H1 (cell line): Measurements from ENCODE around the gene MRPL27. TPM values are rescaled to one million over a fixed set of nuclear protein-coding genes. Genes with fewer than 3 reads are reported as not detected.

Experiments
- CTCF ChIA-PET: fragments of 300-600 bp; sonication (Branson Sonifier 250); formaldehyde crosslinking; loops from one replicate; lab custom pipeline; 2021; ENCODE audit not compliant: partially characterized antibody; lab: Charles Lee
- POLR2A ChIA-PET: fragments of 300-600 bp; sonication (Branson Sonifier 250); formaldehyde crosslinking; loops from one replicate; lab custom pipeline; 2021; ENCODE audit warnings: inconsistent platforms; ENCODE audit not compliant: partially characterized antibody; lab: Charles Lee
- DNase-seq, 2 experiments: peaks; one replicate each; pipeline versions ENCODE4 v3.0.0 to v3.0.0-alpha.2; 2010 to 2022; ENCODE audit warnings: low spot score in 2 of 2, low read depth in 1 of 2, mixed read lengths in 1 of 2
- FAIRE-seq: peaks from 2 replicates; lab custom pipeline; 2011; peaks lifted over from hg19 to GRCh38; lab: Jason Lieb, UNC
- H2AFZ ChIP-seq: 2 replicates; pipeline ENCODE4 v1.8.1; 2012; ENCODE audit warnings: low read length, inconsistent platforms
- H2AK5ac ChIP-seq: 2 replicates; pipeline ENCODE4 v1.6.1; 2013; ENCODE audit warnings: low read depth, low read length
- H2BK120ac ChIP-seq: replicated peaks from 2 replicates; pipeline ENCODE3; 2013; ENCODE audit warnings: low read depth, low read length, inconsistent platforms
- H2BK12ac ChIP-seq: 2 replicates; pipeline ENCODE4 v1.6.1; 2013; ENCODE audit warnings: low read depth, low read length
- H2BK15ac ChIP-seq: 2 replicates; pipeline ENCODE4 v1.6.1; 2013; ENCODE audit warnings: low read length
- H2BK20ac ChIP-seq: 2 replicates; pipeline ENCODE4 v1.6.1; 2013; ENCODE audit warnings: low read length
- H2BK5ac ChIP-seq: 2 replicates; pipeline ENCODE4 v1.6.1; 2013; ENCODE audit warnings: low read depth, low read length
- H3K14ac ChIP-seq: 2 replicates; pipeline ENCODE4 v1.6.1; 2013; ENCODE audit warnings: inconsistent platforms; ENCODE audit not compliant: insufficient read length
- H3K18ac ChIP-seq: 2 replicates; pipeline ENCODE4 v1.6.1; 2013; ENCODE audit warnings: low read length; ENCODE audit errors: extremely low read depth
- H3K23ac ChIP-seq: 2 replicates; pipeline ENCODE4 v1.6.1; 2013; ENCODE audit warnings: inconsistent platforms; ENCODE audit not compliant: insufficient read length
- H3K23me2 ChIP-seq: 2 replicates; pipeline ENCODE4 v1.6.1; 2013; ENCODE audit warnings: low read depth, low read length
- H3K27ac ChIP-seq: 2 replicates; pipeline ENCODE4 v1.6.1; 2011; ENCODE audit warnings: low read depth, low read length, inconsistent platforms
- H3K27me3 ChIP-seq, 4 experiments: replicated peaks in 1 of 4; 1 replicate in 1 of 4; 2 replicates in 3 of 4; pipeline versions ENCODE4 v1.6.1 to v1.8.1; 2011 to 2013; ENCODE audit warnings: low read length in 3 of 4, mild to moderate bottlenecking in 3 of 4, inconsistent platforms in 2 of 4, mixed read lengths in 2 of 4, moderate library complexity in 1 of 4; ENCODE audit not compliant: control insufficient read depth in 3 of 4, insufficient read depth in 3 of 4; ENCODE audit errors: extremely low read depth in 1 of 4
- H3K36me3 ChIP-seq, 4 experiments: 2 replicates each; pipeline versions ENCODE4 v1.6.1 to v1.8.1; 2011 to 2013; ENCODE audit warnings: mild to moderate bottlenecking in 4 of 4, low read length in 3 of 4, moderate library complexity in 2 of 4, control low read depth in 1 of 4, inconsistent platforms in 1 of 4; ENCODE audit not compliant: insufficient read depth in 4 of 4, control insufficient read depth in 2 of 4
- H3K4ac ChIP-seq: replicated peaks from 2 replicates; pipeline ENCODE3; 2013; ENCODE audit warnings: low read length, low read depth, mixed read lengths, inconsistent platforms; ENCODE audit not compliant: insufficient read length
- H3K4me1 ChIP-seq, 4 experiments: replicated peaks in 1 of 4; 1 replicate in 1 of 4; 2 replicates in 3 of 4; pipeline versions ENCODE4 v1.6.1 to v1.8.1; 2011 to 2013; ENCODE audit warnings: low read length in 3 of 4, inconsistent platforms in 2 of 4, mixed read lengths in 1 of 4; ENCODE audit not compliant: insufficient read depth in 4 of 4, control insufficient read depth in 3 of 4
- H3K4me2 ChIP-seq, 2 experiments: 2 replicates each; pipeline versions ENCODE4 v1.6.1 to v1.8.1; 2011 to 2013; ENCODE audit warnings: low read depth in 2 of 2, low read length in 2 of 2, control low read depth in 1 of 2, inconsistent platforms in 1 of 2, mild to moderate bottlenecking in 1 of 2; ENCODE audit not compliant: insufficient read depth in 1 of 2
- H3K4me3 ChIP-seq, 4 experiments: fragments of 200-600, 300-600 bp in 1 of 4; sonication (generic), shearing (Covaris generic), sonication (Bioruptor Twin) in 1 of 4; 2 replicates each; pipeline versions ENCODE4 v1.5.1 to v1.8.1; 2011 to 2016; ENCODE audit warnings: low read length in 4 of 4, low read depth in 3 of 4, control low read depth in 2 of 4, inconsistent platforms in 2 of 4, mild to moderate bottlenecking in 2 of 4, mixed read lengths in 1 of 4, moderate library complexity in 1 of 4; ENCODE audit not compliant: insufficient read depth in 2 of 4; ENCODE audit errors: extremely low read depth in 1 of 4
- H3K56ac ChIP-seq: replicated peaks from 2 replicates; pipeline ENCODE3; 2013; ENCODE audit warnings: low read depth, mild to moderate bottlenecking, mixed read lengths, low read length, inconsistent platforms; ENCODE audit not compliant: insufficient read length
- H3K79me1 ChIP-seq: 2 replicates; pipeline ENCODE4 v1.6.1; 2013; ENCODE audit warnings: low read depth, low read length, control low read depth
- H3K79me2 ChIP-seq, 2 experiments: 2 replicates each; pipeline versions ENCODE4 v1.6.1 to v1.8.1; 2012 to 2013; ENCODE audit warnings: low read length in 2 of 2, mild to moderate bottlenecking in 2 of 2, inconsistent platforms in 1 of 2; ENCODE audit not compliant: insufficient read depth in 2 of 2, control insufficient read depth in 1 of 2
- H3K9ac ChIP-seq, 4 experiments: replicated peaks in 1 of 4; 1 replicate in 1 of 4; 2 replicates in 3 of 4; pipeline versions ENCODE4 v1.6.1 to v1.8.1; 2011 to 2013; ENCODE audit warnings: low read depth in 3 of 4, low read length in 3 of 4, control low read depth in 2 of 4, mild to moderate bottlenecking in 2 of 4, moderate library complexity in 2 of 4, inconsistent platforms in 1 of 4; ENCODE audit errors: extremely low read depth in 1 of 4
- H3K9me3 ChIP-seq, 2 experiments: 2 replicates each; pipeline versions ENCODE4 v1.6.1 to v1.8.1; 2012 to 2013; ENCODE audit warnings: mild to moderate bottlenecking in 2 of 2, moderate library complexity in 2 of 2, control low read depth in 1 of 2, inconsistent platforms in 1 of 2, low read depth in 1 of 2, low read length in 1 of 2, mixed read lengths in 1 of 2; ENCODE audit not compliant: insufficient read depth in 2 of 2
- H4K20me1 ChIP-seq, 2 experiments: replicated peaks in 1 of 2; 2 replicates each; pipeline versions ENCODE3 to v1.8.1; 2011 to 2013; ENCODE audit warnings: inconsistent platforms in 2 of 2, low read length in 2 of 2, mild to moderate bottlenecking in 1 of 2; ENCODE audit not compliant: insufficient read depth in 2 of 2, control insufficient read depth in 1 of 2
- H4K5ac ChIP-seq: 2 replicates; pipeline ENCODE4 v1.6.1; 2013; ENCODE audit warnings: low read length, low read depth, mixed read lengths, inconsistent platforms; ENCODE audit not compliant: insufficient read length
- H4K8ac ChIP-seq: 2 replicates; pipeline ENCODE4 v1.8.0; 2013; ENCODE audit warnings: mild to moderate bottlenecking, moderate library complexity, low read length, inconsistent platforms; ENCODE audit not compliant: insufficient read depth; ENCODE audit errors: extremely low read depth
- H4K91ac ChIP-seq: replicated peaks from 2 replicates; pipeline ENCODE3; 2013; ENCODE audit warnings: low read length, mixed read lengths, inconsistent platforms; ENCODE audit not compliant: insufficient read length
- EGR1 ChIP-seq: IDR thresholded peaks from 2 replicates; pipeline ENCODE4 v1.6.1; 2011; ENCODE audit warnings: low read depth, low read length, borderline replicate concordance
- HDAC6 ChIP-seq: IDR thresholded peaks from one replicate; pipeline ENCODE4 v1.7.1; 2012; ENCODE audit warnings: low read depth, mild to moderate bottlenecking, inconsistent platforms, low read length, moderate library complexity
- KDM1A ChIP-seq: fragments of 200-600, 300-600 bp; sonication (generic); IDR thresholded peaks from 2 replicates; pipeline ENCODE4 v1.7.1; 2016; ENCODE audit warnings: mild to moderate bottlenecking, low read length, borderline replicate concordance
- NRF1 ChIP-seq: IDR thresholded peaks from 2 replicates; pipeline ENCODE4 v1.6.1; 2011; ENCODE audit warnings: mild to moderate bottlenecking, low read depth, low read length, improper control_type of control experiment
- POLR2AphosphoS5 ChIP-seq: IDR thresholded peaks from 2 replicates; pipeline ENCODE4 v1.6.1; 2011; ENCODE audit warnings: low read depth, low read length
- SIN3A ChIP-seq, 2 experiments: IDR thresholded peaks in 1 of 2; conservative IDR thresholded peaks in 1 of 2; 2 replicates each; pipeline ENCODE4 v1.6.1; 2011 to 2012; ENCODE audit warnings: low read length in 2 of 2, improper control_type of control experiment in 1 of 2, low read depth in 1 of 2, mild to moderate bottlenecking in 1 of 2
- SP2 ChIP-seq: IDR thresholded peaks from 2 replicates; pipeline ENCODE4 v1.6.1; 2012; ENCODE audit warnings: mild to moderate bottlenecking, low read length, inconsistent platforms
- ZNF274 ChIP-seq: IDR thresholded peaks from 2 replicates; pipeline ENCODE4 v1.7.0; 2012; ENCODE audit warnings: low read length, borderline replicate concordance; ENCODE audit errors: extremely low read depth
- WGBS, 2 experiments: shearing (Covaris generic) in 1 of 2; methylation state at CpG; one replicate each; pipeline versions ENCODE4 v1.1.6 to v1.1.7; 2013 to 2015; ENCODE audit warnings: low lambda C conversion rate in 2 of 2, mixed read lengths in 2 of 2, inconsistent platforms in 1 of 2, low coverage in 1 of 2, missing lambda C conversion rate in 1 of 2; ENCODE audit not compliant: insufficient replicate concordance in 2 of 2, insufficient coverage in 1 of 2, insufficient read length in 1 of 2; ENCODE audit errors: extremely low coverage in 1 of 2, missing lambda C conversion rate in 1 of 2; 5-methylcytosine and 5-hydroxymethylcytosine counted together
- polyA plus RNA-seq, 7 experiments: library from polyadenylated mRNA; depleted of rRNA in 3 of 7; stranded (reverse) in 5 of 7; unstranded in 2 of 7; fragments of >200 nt in 5 of 7; fragments of 200-250 nt in 2 of 7; gene quantifications; 1 replicate in 5 of 7; 2 replicates in 1 of 7; 4 replicates in 1 of 7; pipeline versions ENCODE4 v1.2.1 to v1.2.3, GENCODE V29; 2011 to 2013; ENCODE audit warnings: missing spikeins in 2 of 7, mixed read lengths in 2 of 7
- total RNA-seq: library from RNA; stranded (reverse); fragmentation: NEBNext Ultra II Directional; extraction: Animal tissue kit (Norgen Biotek cat#: 25700); gene quantifications from 2 replicates; pipeline ENCODE4 v1.2.1, GENCODE V29; 2021

The MRPL27 gene
- total and polyA plus RNA-seq, 2 of the 8 experiments (the other 6 are each of a cell fraction or from before 2014, with no cell fraction given), result 75.6 to 135 TPM

GRCh38 chr17:50359005-50359699 lies 13.8 kb downstream of the MRPL27 start:
- FAIRE-seq (no peak), DNase-seq (no peak)
- ChIA-PET POLR2A (interaction anchor here (1.0 to 20.2 kb wide), 4 partner anchors 9 to 159 kb away, joined by 3 to 313 read pairs (median 69); partner anchors contain the start of genes EME1, LRRC59, MRPL27 and XYLT2), CTCF (interaction anchor here (0.5 to 1.6 kb wide), 9 partner anchors 12 to 900 kb away, joined by 3 to 6 read pairs (median 3); partner anchors contain the start of gene LRRC59)
- peaks cover 0 to 17% (median 10%) of the 10 kb centered on the region in 4 experiments; a peak in 6 of 7 replicates for H3K4me1 ChIP-seq
- H4K5ac ChIP-seq, result no peak overlapping the region
- H3K4me2 ChIP-seq, result no peak overlapping the region
- TF ChIP-seq EGR1, result no peak
- TF ChIP-seq ZNF274, result no peak
- no peak for TF ChIP-seq NRF1
- TF ChIP-seq KDM1A, result no peak
- TF ChIP-seq SP2, result no peak
- no peak for TF ChIP-seq HDAC6
- no peak for TF ChIP-seq SIN3A (conservative IDR thresholded peaks at IDR 0.05 in 1 of 2, IDR thresholded peaks at IDR 0.05 in 1 of 2; ENCODE audit: low read depth in 1 of 2, low read length in 2 of 2)
- no peak for TF ChIP-seq POLR2AphosphoS5
- no peak overlapping the region; a peak in 1 of 7 replicates for H3K9ac ChIP-seq
- H4K20me1 ChIP-seq, result peaks cover 6 to 18% of the 10 kb centered on the region in 2 experiments
- H4K91ac ChIP-seq, result no peak overlapping the region
- no peak overlapping the region for H3K56ac ChIP-seq
- no peak overlapping the region for H3K4me3 ChIP-seq
- no peaks in the 10 kb centered on the region for H3K23me2 ChIP-seq
- H3K36me3 ChIP-seq, result peaks cover 14 to 47% (median 30%) of the 10 kb centered on the region in 4 experiments
- no peaks in the 10 kb centered on the region for H3K27me3 ChIP-seq
- no peak overlapping the region; the same call in 1 of the 2 replicates for H4K8ac ChIP-seq
- no peaks in the 10 kb centered on the region for H3K79me1 ChIP-seq
- H3K18ac ChIP-seq, result no peak overlapping the region
- H3K14ac ChIP-seq, result no peak overlapping the region
- H3K79me2 ChIP-seq, result no peaks in the 10 kb centered on the region
- H3K23ac ChIP-seq, result no peak overlapping the region
- no peak overlapping the region for H2BK120ac ChIP-seq
- H2AFZ ChIP-seq, result no peak overlapping the region
- H2AK5ac ChIP-seq, result no peak overlapping the region
- H3K27ac ChIP-seq, result no peak overlapping the region
- no peak overlapping the region for H3K4ac ChIP-seq
- H2BK15ac ChIP-seq, result no peak overlapping the region
- 83% methylated on average over 5 of the region's 5 CpGs; no CpG with 5 or more reads in 1 of the 2 experiments for WGBS, 2 experiments
- H2BK5ac ChIP-seq, result no peak overlapping the region
- no peak overlapping the region for H2BK20ac ChIP-seq
- no peak overlapping the region for H2BK12ac ChIP-seq
- H3K9me3 ChIP-seq, result no peaks in the 10 kb centered on the region
